Parietal lobe (tissue), 1 donor: Measurements from ENCODE around the gene HMGCS2. TPM values are rescaled to one million over a fixed set of nuclear protein-coding genes. Genes with fewer than 3 reads are reported as not detected.

Experiments used
- total RNA-seq: library from RNA; depleted of rRNA; stranded (reverse); fragments of >200 nt; gene quantifications from one replicate; pipeline ENCODE4 v1.2.3, GENCODE V29; 2014

HMGCS2 gene
- total RNA-seq: not detected

GRCh38 chr1:119768778-119769177 lies at the start of gene HMGCS2:
TSS of gene HMGCS2 (minus strand) at chr1:119768905. CDS start at chr1:119768844, 61 bp downstream.

GRCh38 chr1:119811387-119811786 lies 42.7 kb upstream of the HMGCS2 start, which contains the start of gene REG4:
TSS of gene REG4 (minus strand) at chr1:119811460. CDS start at chr1:119808769, 2,691 bp downstream.

GRCh38 chr1:119711804-119712341 lies 56.8 kb downstream of the HMGCS2 start, which contains the start of gene PHGDH:
TSS of gene PHGDH (plus strand) at chr1:119711934. CDS start at chr1:119712023, 89 bp downstream.

Other genes starting within 250 kb of the HMGCS2 start
- 34.7 TPM for gene ZNF697, start 120.6 kb downstream of the HMGCS2 start, total RNA-seq
- gene PHGDH, start 57.0 kb downstream of the HMGCS2 start, total RNA-seq: 20.3 TPM
- not detected for gene REG4, start 42.6 kb upstream of the HMGCS2 start, total RNA-seq
- gene ADAM30, start 127.6 kb upstream of the HMGCS2 start, total RNA-seq: not detected